Mesenteric fat pad (tissue), 1 donor: Measurements from ENCODE around the gene ARHGAP36. TPM values are rescaled to one million over a fixed set of nuclear protein-coding genes. Genes with fewer than 3 reads are reported as not detected.

Experiments
- DNase-seq: peaks from one replicate; pipeline ENCODE4 v3.0.0-alpha.2; 2020; ENCODE audit warnings: low spot score
- total RNA-seq: library from RNA; stranded (reverse); fragmentation: NEBNext Ultra II Directional; extraction: Animal tissue kit (Norgen Biotek cat#: 25700); gene quantifications from one replicate; pipeline ENCODE4 v1.2.1, GENCODE V29; 2021
- donor health status: DM: yes; HTN: yes; CAD: no.

The ARHGAP36 gene
- total RNA-seq, 1 donor from 2014 or later, result not detected

- DNase-seq, result no peak
Measured at GRCh38 chrX:131068945-131069719, 11.0 kb downstream of the ARHGAP36 start.

GRCh38 chrX:131072871-131073571 is 14.9 kb downstream of the ARHGAP36 start:
- no peak for DNase-seq

DNA sequence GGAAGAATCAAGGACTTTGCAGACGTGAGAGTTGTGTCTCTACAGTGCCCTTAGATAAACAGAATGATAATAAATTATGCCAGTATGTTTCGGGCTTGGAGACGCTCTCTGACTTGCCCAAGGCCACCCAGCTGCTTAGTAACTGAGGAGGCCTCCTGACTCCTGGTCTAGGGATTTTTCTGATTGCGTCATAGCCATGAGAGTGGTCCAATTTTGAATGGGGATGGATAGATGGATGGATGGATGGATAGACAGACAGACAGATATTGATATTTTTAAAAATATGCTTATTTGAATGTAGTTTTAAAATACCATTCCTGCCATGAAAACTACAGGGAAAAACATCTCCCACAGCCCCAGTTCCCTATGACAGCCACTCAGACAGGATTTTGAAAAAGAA is 15.5 kb downstream of the ARHGAP36 start:
- no peak for DNase-seq

DNA sequence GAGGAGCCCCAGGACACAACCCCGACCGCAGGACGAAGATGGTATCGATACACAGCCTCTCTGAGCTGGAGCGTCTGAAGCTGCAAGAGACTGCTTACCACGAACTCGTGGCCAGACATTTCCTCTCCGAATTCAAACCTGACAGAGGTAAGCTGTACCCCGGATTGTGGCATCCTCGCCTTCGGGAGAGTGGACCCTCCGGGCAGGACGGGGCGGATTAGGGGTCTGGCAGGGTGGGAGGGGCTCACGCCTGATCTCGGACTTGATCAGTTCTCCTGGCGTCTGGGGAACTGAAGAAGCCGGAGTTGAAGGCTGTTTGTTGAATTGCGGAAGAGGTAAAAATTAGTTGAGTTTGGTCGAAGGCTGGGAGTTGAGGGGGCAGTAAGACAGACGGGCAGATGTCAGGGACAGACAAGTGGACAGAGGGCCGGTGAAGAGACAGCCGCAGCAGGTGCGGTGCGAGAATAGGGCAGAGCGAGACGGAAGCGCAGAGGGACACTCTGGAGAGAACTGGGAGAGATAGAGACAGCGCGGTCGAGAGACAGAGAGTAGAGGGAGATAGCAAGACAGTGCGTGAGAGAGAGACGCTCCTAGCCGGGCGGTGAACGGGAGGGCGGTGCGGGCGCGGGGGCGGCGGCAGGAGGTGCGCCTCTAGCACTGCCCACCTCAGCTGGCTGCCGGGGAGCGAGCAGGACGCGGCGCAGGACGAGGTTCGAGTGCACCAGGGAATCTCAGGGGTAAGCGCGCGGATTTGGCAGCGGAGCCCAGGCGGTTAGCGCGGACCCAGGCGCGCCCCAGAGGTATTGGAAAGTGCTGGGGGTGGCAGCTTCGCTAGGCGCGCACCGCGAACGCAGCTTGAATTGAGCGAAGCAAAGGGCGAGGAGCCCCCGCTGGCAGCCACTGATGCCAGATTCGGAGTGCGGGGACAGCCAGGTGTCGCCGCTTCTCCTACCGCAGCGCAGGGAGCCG is 23.9 kb downstream of the ARHGAP36 start:
- DNase-seq, result no peak

- no peak for DNase-seq
Measured at GRCh38 chrX:131083510-131084142, 25.5 kb downstream of the ARHGAP36 start.

GRCh38 chrX:131084145-131084544 is 26.0 kb downstream of the ARHGAP36 start:
- DNase-seq, result no peak

GRCh38 chrX:131136776-131137175 is 78.6 kb downstream of the ARHGAP36 start:
- no peak for DNase-seq

DNA sequence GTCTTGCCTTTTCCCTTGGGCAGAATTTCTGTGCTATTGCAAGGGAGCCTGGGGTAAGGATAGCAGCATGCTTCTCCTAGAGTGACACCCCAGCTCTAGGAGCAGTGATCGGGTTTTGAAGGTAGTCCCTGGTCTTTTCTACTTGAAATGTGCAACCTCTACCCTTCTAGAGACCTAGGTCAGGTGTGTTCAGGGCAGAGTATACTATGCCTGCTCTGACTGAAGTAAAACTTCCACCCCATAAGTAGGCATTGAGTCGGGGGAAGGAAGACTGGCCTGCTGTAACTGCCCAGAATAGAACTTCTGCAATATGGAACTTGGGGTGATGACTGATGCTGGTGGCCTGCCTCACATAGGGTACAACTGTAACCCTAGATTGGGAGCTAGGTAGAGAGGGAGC is 80.9 kb downstream of the ARHGAP36 start:
- no peak for DNase-seq

Other genes starting within 250 kb of the ARHGAP36 start
- gene ENOX2, start 155.1 kb upstream of the ARHGAP36 start, total RNA-seq, result 15.1 TPM
- gene IGSF1, start 231.0 kb downstream of the ARHGAP36 start, total RNA-seq, result 0.45 TPM